Cardiac muscle cell (in vitro differentiated cells and primary cell): ENCODE measurements around the gene OSBP. TPM values are rescaled to one million over a fixed set of nuclear protein-coding genes. Genes with fewer than 3 reads are reported as not detected.

ENCODE experiments used
- DNase-seq, 2 donors: peaks; one replicate each; pipeline versions ENCODE4 v3.0.0 to v3.0.0-alpha.2; 2010 to 2017; ENCODE audit warnings: low read depth in 1 of 2, low spot score in 1 of 2
- H3K27ac ChIP-seq: fragments of 200-600 bp; sonication (generic); 2 replicates; pipeline ENCODE4 v1.5.1; 2016
- H3K27me3 ChIP-seq: fragments of 200-600 bp; sonication (generic); 2 replicates; pipeline ENCODE4 v1.6.0; 2016; ENCODE audit warnings: control low read depth
- H3K36me3 ChIP-seq: fragments of 200-600 bp; sonication (generic); 2 replicates; pipeline ENCODE4 v1.5.1; 2016; ENCODE audit warnings: control low read depth
- H3K4me1 ChIP-seq: fragments of 200-600 bp; sonication (generic); 2 replicates; pipeline ENCODE4 v1.8.1; 2017; ENCODE audit warnings: low read depth, mild to moderate bottlenecking, mixed run types
- H3K4me3 ChIP-seq: fragments of 200-600 bp; sonication (generic); 2 replicates; pipeline ENCODE4 v1.5.1; 2016; ENCODE audit warnings: mild to moderate bottlenecking
- H3K9me3 ChIP-seq: fragments of 200-600 bp; sonication (generic); 2 replicates; pipeline ENCODE4 v1.5.1; 2017; ENCODE audit warnings: low read depth, mild to moderate bottlenecking, control low read depth
- polyA plus RNA-seq: library from polyadenylated mRNA; unstranded; fragments of >200 nt; fragmentation: Nextera tagmentation; extraction: Ambion mirVana; gene quantifications from 2 replicates; pipeline ENCODE4 v1.2.1, GENCODE V29; 2016
- total RNA-seq: library from RNA; depleted of rRNA; stranded (reverse); fragments of >200 nt; gene quantifications from 2 replicates; pipeline ENCODE4 v1.2.3, GENCODE V29; 2016
- TF ChIP-seq, protein P1 (sequence below): IDR thresholded peaks from 2 replicates; pipeline ENCODE4 v1.5.1; 2012; ENCODE audit warnings: low read depth, mild to moderate bottlenecking, low read length

OSBP gene
- total and polyA plus RNA-seq, 2 experiments from 2014 or later: 27.3 to 30.7 TPM

GRCh38 chr11:59560702-59561473 is 54.7 kb downstream of the OSBP start:
- peak overlapping the region; percentile 78 for H3K4me3 ChIP-seq
- H3K9me3 ChIP-seq: no peaks in the 10 kb centered on the region
- H3K27ac ChIP-seq: no peak overlapping the region
- TF ChIP-seq, protein P1, sequence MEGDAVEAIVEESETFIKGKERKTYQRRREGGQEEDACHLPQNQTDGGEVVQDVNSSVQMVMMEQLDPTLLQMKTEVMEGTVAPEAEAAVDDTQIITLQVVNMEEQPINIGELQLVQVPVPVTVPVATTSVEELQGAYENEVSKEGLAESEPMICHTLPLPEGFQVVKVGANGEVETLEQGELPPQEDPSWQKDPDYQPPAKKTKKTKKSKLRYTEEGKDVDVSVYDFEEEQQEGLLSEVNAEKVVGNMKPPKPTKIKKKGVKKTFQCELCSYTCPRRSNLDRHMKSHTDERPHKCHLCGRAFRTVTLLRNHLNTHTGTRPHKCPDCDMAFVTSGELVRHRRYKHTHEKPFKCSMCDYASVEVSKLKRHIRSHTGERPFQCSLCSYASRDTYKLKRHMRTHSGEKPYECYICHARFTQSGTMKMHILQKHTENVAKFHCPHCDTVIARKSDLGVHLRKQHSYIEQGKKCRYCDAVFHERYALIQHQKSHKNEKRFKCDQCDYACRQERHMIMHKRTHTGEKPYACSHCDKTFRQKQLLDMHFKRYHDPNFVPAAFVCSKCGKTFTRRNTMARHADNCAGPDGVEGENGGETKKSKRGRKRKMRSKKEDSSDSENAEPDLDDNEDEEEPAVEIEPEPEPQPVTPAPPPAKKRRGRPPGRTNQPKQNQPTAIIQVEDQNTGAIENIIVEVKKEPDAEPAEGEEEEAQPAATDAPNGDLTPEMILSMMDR: no peak
- peak; percentile 87 to 89 for DNase-seq
- no peaks in the 10 kb centered on the region for H3K27me3 ChIP-seq
- H3K36me3 ChIP-seq: no peaks in the 10 kb centered on the region
- no peaks in the 10 kb centered on the region for H3K4me1 ChIP-seq

GRCh38 chr11:59560290-59560701 is 55.3 kb downstream of the OSBP start:
- DNase-seq: peak; percentile 67 to 74
- H3K27ac ChIP-seq: no peak overlapping the region
- TF ChIP-seq, protein P1: no peak
- H3K27me3 ChIP-seq: no peaks in the 10 kb centered on the region
- no peaks in the 10 kb centered on the region for H3K4me1 ChIP-seq
- H3K4me3 ChIP-seq: peak overlapping the region; percentile 78
- H3K36me3 ChIP-seq: no peaks in the 10 kb centered on the region
- H3K9me3 ChIP-seq: no peaks in the 10 kb centered on the region

GRCh38 chr11:59559886-59560285 is 55.7 kb downstream of the OSBP start:
- H3K4me1 ChIP-seq: no peaks in the 10 kb centered on the region
- peak in 1 of 2 donors; percentile 27 for DNase-seq
- H3K27ac ChIP-seq: no peak overlapping the region
- H3K4me3 ChIP-seq: peak overlapping the region; percentile 78
- no peaks in the 10 kb centered on the region for H3K27me3 ChIP-seq
- TF ChIP-seq, protein P1: no peak
- H3K36me3 ChIP-seq: no peaks in the 10 kb centered on the region
- no peaks in the 10 kb centered on the region for H3K9me3 ChIP-seq

GRCh38 chr11:59558270-59558643 is 57.3 kb downstream of the OSBP start:
- Histone ChIP-seq H3K4me1 (no peaks in the 10 kb centered on the region), H3K27ac (no peak overlapping the region), H3K27me3 (no peaks in the 10 kb centered on the region), H3K4me3 (no peak overlapping the region), H3K9me3 (no peaks in the 10 kb centered on the region), H3K36me3 (no peaks in the 10 kb centered on the region)
- DNase-seq: no peak
- TF ChIP-seq, protein P1: no peak

DNA sequence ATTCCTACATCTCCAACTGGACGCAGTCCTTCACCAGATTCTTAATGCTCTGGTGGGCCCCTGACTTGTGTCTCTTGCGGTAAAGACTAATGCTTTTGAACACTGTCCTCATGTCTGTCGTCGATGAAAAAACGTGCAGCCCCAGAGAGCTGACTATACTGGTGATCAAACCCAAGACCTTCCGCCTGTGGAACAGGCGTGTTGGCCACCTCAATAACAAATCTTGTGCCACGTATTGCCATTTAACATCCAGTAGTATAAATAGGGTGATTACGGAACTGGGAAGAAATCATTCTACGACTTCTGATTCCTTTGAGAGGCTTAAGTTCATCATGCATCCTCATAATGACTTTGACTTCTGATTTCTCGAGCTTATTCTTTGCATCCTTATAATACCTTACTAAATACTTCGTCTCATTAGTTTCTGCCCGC is 58.6 kb downstream of the OSBP start:
- Histone ChIP-seq H3K27me3 (no peaks in the 10 kb centered on the region), H3K36me3 (no peaks in the 10 kb centered on the region), H3K4me1 (no peaks in the 10 kb centered on the region), H3K27ac (no peak overlapping the region), H3K9me3 (no peaks in the 10 kb centered on the region), H3K4me3 (peak overlapping the region; percentile 27)
- TF ChIP-seq, protein P1: no peak
- no peak for DNase-seq
